ENCODE data around the gene PTPN14.

PTPN14 gene

GRCh38 chr1:214473862-214474261, 77.5 kb downstream of the PTPN14 start:
- DNase-seq = no peak

- DNase-seq = no peak
Observed at GRCh38 chr1:214473387-214473786, 78.0 kb downstream of the PTPN14 start.

- DNase-seq = no peak
Observed at GRCh38 chr1:214472364-214472763, 79.0 kb downstream of the PTPN14 start.

- DNase-seq = no peak
Observed at GRCh38 chr1:214471458-214471857, 79.9 kb downstream of the PTPN14 start.

- no peak for DNase-seq
Observed at GRCh38 chr1:214470132-214470531, 81.3 kb downstream of the PTPN14 start.

- no peak for DNase-seq
Observed at GRCh38 chr1:214469290-214469689, 82.1 kb downstream of the PTPN14 start.

GRCh38 chr1:214467078-214467585, 84.3 kb downstream of the PTPN14 start:
- no peak for DNase-seq

- DNase-seq = no peak
Observed at GRCh38 chr1:214466403-214467077, 84.9 kb downstream of the PTPN14 start.

GRCh38 chr1:214464445-214465287, 86.7 kb downstream of the PTPN14 start:
- no peak for DNase-seq

GRCh38 chr1:214463596-214463995, 87.8 kb downstream of the PTPN14 start:
- DNase-seq = no peak

GRCh38 chr1:214462882-214463281, 88.5 kb downstream of the PTPN14 start:
- DNase-seq = no peak

GRCh38 chr1:214461305-214461704, 90.1 kb downstream of the PTPN14 start:
- no peak for DNase-seq

GRCh38 chr1:214460304-214460916, 91.0 kb downstream of the PTPN14 start:
- no peak for DNase-seq

- no peak for DNase-seq
Observed at GRCh38 chr1:214459895-214460294, 91.5 kb downstream of the PTPN14 start.

- DNase-seq = no peak
Observed at GRCh38 chr1:214458541-214458940, 92.9 kb downstream of the PTPN14 start.

- no peak for DNase-seq
Observed at GRCh38 chr1:214455971-214456867, 95.2 kb downstream of the PTPN14 start.

GRCh38 chr1:214455479-214455878, 95.9 kb downstream of the PTPN14 start:
- DNase-seq = no peak

- DNase-seq = no peak
Observed at GRCh38 chr1:214454569-214455396, 96.6 kb downstream of the PTPN14 start.

GRCh38 chr1:214453109-214453722, 98.2 kb downstream of the PTPN14 start:
- no peak for DNase-seq

GRCh38 chr1:214452152-214452784, 99.1 kb downstream of the PTPN14 start:
- no peak for DNase-seq

- DNase-seq = no peak
Observed at GRCh38 chr1:214451596-214451995, 99.8 kb downstream of the PTPN14 start.
